ENCODE measurements around the gene DIPK1C.

The DIPK1C gene

GRCh38 chr18:74480149-74480651 lies 23.1 kb upstream of the DIPK1C start:
- FAIRE-seq: no peak

- FAIRE-seq: no peak
Measured at GRCh38 chr18:74479486-74480148, 22.5 kb upstream of the DIPK1C start.

GRCh38 chr18:74478880-74479279 lies 21.8 kb upstream of the DIPK1C start:
- FAIRE-seq: no peak

GRCh38 chr18:74478316-74478715 lies 21.2 kb upstream of the DIPK1C start:
- no peak for FAIRE-seq

- no peak for FAIRE-seq
Measured at GRCh38 chr18:74477771-74478170, 20.7 kb upstream of the DIPK1C start.

- FAIRE-seq: no peak
Measured at GRCh38 chr18:74476140-74476539, 19.0 kb upstream of the DIPK1C start.

GRCh38 chr18:74473976-74474640 lies 17.0 kb upstream of the DIPK1C start:
- no peak for FAIRE-seq

GRCh38 chr18:74472312-74472711 lies 15.2 kb upstream of the DIPK1C start:
- no peak for FAIRE-seq

- no peak for FAIRE-seq
Measured at GRCh38 chr18:74468547-74469061, 11.5 kb upstream of the DIPK1C start.

GRCh38 chr18:74465775-74466174 lies 8.7 kb upstream of the DIPK1C start:
- FAIRE-seq: no peak

GRCh38 chr18:74463983-74464382 lies 6.9 kb upstream of the DIPK1C start:
- FAIRE-seq: no peak

- FAIRE-seq: no peak
Measured at GRCh38 chr18:74463254-74463653, 6.1 kb upstream of the DIPK1C start.

- FAIRE-seq: no peak
Measured at GRCh38 chr18:74460825-74461224, 3.7 kb upstream of the DIPK1C start.

- no peak for FAIRE-seq
Measured at GRCh38 chr18:74459889-74460288, 2.8 kb upstream of the DIPK1C start.

GRCh38 chr18:74457725-74458421 lies 765 bp upstream of the DIPK1C start:
- no peak for FAIRE-seq

GRCh38 chr18:74456349-74457042 lies 612 bp downstream of the DIPK1C start:
- no peak for FAIRE-seq

GRCh38 chr18:74456017-74456348 lies 1.1 kb downstream of the DIPK1C start:
- no peak for FAIRE-seq

GRCh38 chr18:74455386-74455785 lies 1.7 kb downstream of the DIPK1C start:
- no peak for FAIRE-seq

- no peak for FAIRE-seq
Measured at GRCh38 chr18:74454279-74454751, 2.8 kb downstream of the DIPK1C start.

GRCh38 chr18:74453642-74454198 lies 3.4 kb downstream of the DIPK1C start:
- FAIRE-seq: no peak

GRCh38 chr18:74453016-74453566 lies 4.0 kb downstream of the DIPK1C start:
- FAIRE-seq: no peak

GRCh38 chr18:74451148-74451547 lies 6.0 kb downstream of the DIPK1C start:
- no peak for FAIRE-seq

All from colon (tissue), 2 donors.